Stimulated activated CD8-positive, alpha-beta memory T cell treated with anti-CD3 and anti-CD28 coated beads, Interleukin-4, amount 100 ng/mL, for 4 hours (primary cell): ENCODE results near the gene ZDHHC24.
A peak's percentile ranks its signal among the peaks of the same experiment; 100 is the strongest.
"Not testable (repeated sequence)": the region's sequence is repeated elsewhere in the genome, so short reads cannot be mapped to it uniquely, and the experiment has no call there.

Experiments used
- DNase-seq, 2 donors: peaks; one replicate each; pipeline ENCODE4 v3.0.0-alpha.2; 2020; ENCODE audit warnings: low read depth in 2 of 2, low spot score in 1 of 2

ZDHHC24 gene, protein sequence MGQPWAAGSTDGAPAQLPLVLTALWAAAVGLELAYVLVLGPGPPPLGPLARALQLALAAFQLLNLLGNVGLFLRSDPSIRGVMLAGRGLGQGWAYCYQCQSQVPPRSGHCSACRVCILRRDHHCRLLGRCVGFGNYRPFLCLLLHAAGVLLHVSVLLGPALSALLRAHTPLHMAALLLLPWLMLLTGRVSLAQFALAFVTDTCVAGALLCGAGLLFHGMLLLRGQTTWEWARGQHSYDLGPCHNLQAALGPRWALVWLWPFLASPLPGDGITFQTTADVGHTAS

DNA sequence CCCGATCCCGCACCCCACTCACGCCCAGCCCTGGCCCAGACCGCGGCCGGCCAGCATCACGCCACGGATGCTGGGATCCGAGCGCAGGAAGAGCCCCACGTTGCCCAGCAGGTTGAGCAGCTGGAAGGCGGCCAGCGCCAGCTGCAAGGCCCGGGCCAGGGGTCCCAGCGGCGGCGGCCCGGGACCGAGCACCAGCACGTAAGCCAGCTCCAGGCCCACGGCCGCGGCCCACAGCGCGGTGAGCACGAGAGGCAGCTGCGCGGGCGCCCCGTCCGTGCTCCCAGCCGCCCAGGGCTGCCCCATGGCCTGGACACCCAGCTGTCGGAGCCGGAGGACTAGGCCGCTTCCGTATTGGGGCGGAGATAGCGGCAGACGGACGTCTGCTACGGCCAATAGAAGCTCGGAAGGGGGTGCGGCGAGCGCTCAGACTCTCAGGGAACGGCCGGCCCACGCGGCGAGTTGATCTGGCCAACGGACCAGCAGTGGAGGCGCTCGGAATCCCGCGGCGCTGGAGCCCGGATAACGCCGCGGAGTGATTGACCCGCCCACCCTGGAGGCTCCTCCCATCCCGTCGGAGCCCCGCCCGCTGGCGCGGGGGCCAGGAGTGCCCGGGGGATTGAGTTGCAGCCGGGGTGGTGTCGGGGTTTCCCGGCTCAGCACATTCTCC lies at the start of gene ZDHHC24:
Gene ZDHHC24 (minus strand): TSS at position 348 of the 667 bp plus-strand sequence. CDS start 45 bp downstream, at position 303.
- peak; percentile 54 to 70 for DNase-seq

GRCh38 chr11:66595245-66595904 lies 49.5 kb upstream of the ZDHHC24 start:
- DNase-seq = no peak

DNA sequence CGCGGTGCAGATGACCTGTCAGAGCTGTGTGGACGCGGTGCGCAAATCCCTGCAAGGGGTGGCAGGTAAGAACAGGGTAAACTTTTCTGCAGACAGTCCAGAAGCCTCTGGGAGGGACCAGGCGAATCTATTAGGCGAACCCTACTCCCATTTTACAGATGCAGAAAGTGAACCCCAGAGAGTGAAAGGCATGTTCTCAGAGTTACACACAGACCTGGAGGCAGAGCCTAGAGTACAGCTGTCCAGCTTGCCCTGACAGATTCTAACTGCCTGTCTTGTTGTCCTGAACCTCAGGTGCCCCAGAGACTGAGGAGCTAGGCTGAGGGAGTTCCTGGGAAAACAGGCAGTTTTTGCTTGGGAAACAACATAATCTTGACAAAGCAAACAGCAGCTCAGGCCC lies 47.8 kb upstream of the ZDHHC24 start:
- DNase-seq = no peak

- no peak for DNase-seq
Measured at GRCh38 chr11:66593303-66593635, 47.4 kb upstream of the ZDHHC24 start.

GRCh38 chr11:66592457-66593302 lies 46.8 kb upstream of the ZDHHC24 start, which contains the start of the genes CCDC87 and CCS:
CCDC87 (minus strand) TSS chr11:66593063; CDS start chr11:66593015, 48 bp downstream.
CCS (plus strand) TSS chr11:66593185; CDS start chr11:66593262, 77 bp downstream.
- peak; percentile 97 to 98 for DNase-seq

- no peak for DNase-seq
Measured at GRCh38 chr11:66591175-66591574, 45.3 kb upstream of the ZDHHC24 start.

DNA sequence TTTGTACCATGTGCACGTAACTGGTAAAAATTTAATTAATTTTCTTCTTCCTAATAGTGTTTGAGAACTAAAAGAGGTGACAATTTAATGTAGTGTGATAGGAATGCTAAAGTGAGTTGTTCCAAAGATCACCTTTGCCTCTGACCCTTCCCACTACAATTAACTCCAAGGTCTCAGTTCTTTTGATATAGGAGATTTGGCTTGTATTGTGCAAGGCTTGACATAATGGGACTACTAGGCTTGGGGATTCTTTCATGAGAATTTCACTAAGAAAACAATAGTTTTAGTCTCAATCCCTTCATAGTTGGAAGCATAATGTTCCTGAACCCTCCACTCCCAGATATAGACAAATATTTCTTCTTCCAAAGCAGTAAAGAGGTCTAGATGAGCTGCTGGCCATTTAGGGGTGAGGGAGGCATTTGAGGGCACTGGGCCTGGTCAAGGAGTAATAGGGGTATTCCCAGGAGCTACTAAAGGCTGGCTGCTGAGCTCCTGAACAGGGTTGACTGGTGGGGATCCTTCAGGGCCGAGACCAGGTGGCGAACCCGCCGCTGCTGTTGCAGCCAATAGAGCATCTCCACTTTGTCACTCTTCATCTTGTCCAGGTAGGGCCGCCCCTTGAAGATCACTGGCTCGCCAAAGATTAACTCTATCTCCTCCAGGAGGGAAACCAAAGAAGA lies 44.3 kb upstream of the ZDHHC24 start:
- DNase-seq = no peak

GRCh38 chr11:66589315-66589714 lies 43.5 kb upstream of the ZDHHC24 start:
- not testable (repeated sequence) for DNase-seq

- no peak for DNase-seq
Measured at GRCh38 chr11:66586136-66586535, 40.3 kb upstream of the ZDHHC24 start.

DNA sequence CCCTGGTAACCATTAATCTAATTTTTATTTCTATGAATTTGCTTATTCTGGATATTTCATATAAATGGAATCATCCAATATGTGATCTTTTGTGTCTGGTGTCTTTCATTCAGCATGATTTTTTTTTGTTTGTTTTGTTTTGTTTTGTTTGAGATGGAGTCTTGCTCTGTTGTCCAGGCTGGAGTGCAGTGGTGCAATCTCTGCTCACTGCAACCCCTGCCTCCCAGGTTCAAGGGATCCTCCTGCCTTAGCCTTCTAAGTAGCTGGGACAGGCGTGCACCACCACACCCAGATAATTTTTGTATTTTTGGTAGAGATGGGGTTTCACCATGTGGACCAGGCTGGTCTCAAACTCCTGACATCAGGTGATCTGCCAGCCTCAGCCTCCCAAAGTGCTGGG lies 39.6 kb upstream of the ZDHHC24 start:
- not testable (repeated sequence) for DNase-seq

- DNase-seq = not testable (repeated sequence)
Measured at GRCh38 chr11:66582565-66583147, 36.8 kb upstream of the ZDHHC24 start.

DNA sequence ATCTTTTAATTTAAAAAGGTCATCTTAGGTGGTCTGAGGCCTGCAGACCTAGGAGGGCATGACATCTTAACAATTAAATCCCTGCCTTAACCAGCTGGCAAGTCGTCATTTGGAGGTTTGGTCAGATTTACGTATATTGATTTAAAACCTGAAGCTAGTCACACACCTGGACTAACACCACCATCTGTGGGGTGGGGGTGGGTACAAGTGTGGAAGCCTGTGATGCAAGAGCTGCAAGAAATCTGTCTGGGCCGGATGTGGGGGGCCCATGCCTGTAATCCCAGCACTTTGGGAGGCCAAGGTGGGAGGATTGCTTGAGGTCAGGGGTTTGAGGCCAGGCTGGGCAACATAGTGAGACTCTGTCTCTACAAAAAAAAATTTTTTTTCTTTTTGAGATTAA lies 35.4 kb upstream of the ZDHHC24 start:
- DNase-seq = no peak

- no peak for DNase-seq
Measured at GRCh38 chr11:66580803-66581202, 35.0 kb upstream of the ZDHHC24 start.

- DNase-seq = peak; percentile 49 to 67
Measured at GRCh38 chr11:66579017-66579606, 33.3 kb upstream of the ZDHHC24 start.

- DNase-seq = no peak
Measured at GRCh38 chr11:66570850-66571180, 25.0 kb upstream of the ZDHHC24 start.

DNA sequence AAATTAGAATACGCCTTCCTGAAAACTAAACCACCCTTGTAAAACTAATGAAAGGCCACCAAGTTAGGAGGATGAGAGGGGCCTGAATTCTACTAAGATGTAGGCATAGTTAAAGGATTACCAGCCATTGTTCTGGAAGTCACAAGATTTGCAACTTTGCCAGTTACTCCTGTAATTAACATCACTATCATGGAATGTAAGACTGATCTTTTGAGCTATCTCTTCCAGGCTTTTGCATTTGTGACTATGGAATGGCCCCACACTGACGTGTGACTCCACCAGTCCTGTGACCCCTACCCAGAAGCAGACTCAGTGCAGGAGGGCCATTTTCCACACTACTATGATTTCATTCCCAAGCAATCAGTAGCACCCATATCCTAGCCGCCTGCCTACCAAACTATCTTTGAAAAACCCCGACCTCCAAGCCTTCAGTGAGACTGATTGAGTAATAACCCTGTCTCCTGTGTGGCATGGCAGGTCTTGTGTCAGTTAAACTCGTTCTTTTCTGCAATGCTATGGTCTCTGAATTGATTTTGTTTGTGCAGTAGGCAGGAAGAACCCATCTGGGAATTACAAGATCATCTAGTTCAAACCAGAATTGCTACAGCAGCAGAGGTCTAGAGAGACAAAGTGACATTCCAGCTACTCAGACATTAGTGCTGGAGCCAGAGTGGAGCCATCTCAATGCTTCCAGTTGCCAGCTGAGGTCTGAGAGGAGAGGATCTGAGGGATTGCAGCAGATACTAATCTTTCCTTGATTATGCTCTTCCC lies 24.4 kb upstream of the ZDHHC24 start:
- no peak for DNase-seq

DNA sequence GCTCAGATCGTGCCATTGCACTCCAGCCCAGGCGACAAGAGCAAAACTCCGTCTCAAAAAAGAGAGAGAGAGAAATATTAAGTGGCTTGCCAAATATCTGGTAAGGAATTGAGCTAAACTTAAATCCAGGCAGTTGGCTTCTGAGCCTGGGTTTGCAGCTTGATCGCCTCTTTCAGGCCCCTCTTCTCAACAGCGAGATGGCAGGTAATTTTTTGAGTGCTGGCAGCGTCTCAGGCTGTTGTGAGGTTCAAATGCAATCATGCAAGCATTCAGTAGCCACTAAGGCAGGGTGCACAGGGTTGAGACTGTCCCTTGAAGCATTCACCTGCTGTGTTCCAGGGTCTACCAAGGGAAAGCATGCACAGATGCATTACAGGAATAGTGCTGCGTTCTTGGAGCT lies 23.2 kb upstream of the ZDHHC24 start:
- no peak for DNase-seq

DNA sequence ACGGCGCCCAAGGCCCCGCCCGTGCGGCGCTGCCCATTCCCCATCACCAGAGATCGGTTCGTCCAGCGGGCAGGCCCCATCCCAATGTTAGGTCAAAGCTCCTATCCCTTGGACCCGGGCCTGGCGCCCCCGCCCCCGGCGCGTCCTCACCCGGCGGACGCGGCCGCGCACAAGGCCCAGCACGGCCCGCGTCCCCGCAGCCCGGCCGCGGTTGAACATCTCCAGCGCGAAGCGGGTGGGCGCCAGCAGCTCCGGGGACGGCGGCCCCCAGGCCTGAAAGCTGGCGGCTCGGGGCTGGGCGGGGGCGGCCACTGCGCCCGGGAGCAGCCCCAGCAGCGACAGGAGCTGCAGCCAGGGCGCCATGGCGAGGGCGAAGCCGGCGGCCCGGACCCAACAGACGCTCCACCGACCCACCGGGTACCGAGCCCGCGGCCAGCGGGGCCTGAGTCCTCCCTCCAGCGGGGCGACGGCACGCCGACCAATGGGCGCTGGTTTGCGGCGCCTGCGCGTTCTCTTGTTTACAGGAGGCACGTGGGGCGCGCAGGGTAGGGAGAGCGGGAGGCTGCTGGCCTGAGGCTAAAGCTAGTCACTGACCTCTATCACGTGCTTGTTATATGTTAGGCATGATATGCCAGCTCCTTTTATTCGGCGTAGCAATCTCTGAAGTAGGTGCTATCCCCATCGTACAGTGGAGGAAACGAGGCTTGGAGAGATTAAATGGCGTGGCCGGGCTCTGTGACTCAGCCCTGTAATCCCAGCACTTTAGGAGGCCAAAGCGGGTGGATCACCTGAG lies 22.5 kb upstream of the ZDHHC24 start, which contains the start of gene CTSF:
Gene CTSF (minus strand): TSS at position 483 of the 793 bp plus-strand sequence. CDS start 120 bp downstream, at position 363.
- DNase-seq = peak; percentile 31 to 60
